Raji (cell line): Measurements from ENCODE around the gene TMEM121.
A peak's percentile ranks its signal among the peaks of the same experiment; 100 is the strongest.

Source experiments
- POLR2A ChIP-seq: IDR thresholded peaks from 2 replicates; pipeline ENCODE4 v1.6.1; 2011; ENCODE audit warnings: low read depth, low read length, control low read depth; ENCODE audit not compliant: insufficient read depth

Gene TMEM121

GRCh38 chr14:105484997-105485393, 41.4 kb upstream of the TMEM121 start:
- peak; percentile 28; the same call in 1 of the 2 replicates for TF ChIP-seq POLR2A

- no peak for TF ChIP-seq POLR2A
Measured at GRCh38 chr14:105485739-105486162, 40.6 kb upstream of the TMEM121 start.

DNA sequence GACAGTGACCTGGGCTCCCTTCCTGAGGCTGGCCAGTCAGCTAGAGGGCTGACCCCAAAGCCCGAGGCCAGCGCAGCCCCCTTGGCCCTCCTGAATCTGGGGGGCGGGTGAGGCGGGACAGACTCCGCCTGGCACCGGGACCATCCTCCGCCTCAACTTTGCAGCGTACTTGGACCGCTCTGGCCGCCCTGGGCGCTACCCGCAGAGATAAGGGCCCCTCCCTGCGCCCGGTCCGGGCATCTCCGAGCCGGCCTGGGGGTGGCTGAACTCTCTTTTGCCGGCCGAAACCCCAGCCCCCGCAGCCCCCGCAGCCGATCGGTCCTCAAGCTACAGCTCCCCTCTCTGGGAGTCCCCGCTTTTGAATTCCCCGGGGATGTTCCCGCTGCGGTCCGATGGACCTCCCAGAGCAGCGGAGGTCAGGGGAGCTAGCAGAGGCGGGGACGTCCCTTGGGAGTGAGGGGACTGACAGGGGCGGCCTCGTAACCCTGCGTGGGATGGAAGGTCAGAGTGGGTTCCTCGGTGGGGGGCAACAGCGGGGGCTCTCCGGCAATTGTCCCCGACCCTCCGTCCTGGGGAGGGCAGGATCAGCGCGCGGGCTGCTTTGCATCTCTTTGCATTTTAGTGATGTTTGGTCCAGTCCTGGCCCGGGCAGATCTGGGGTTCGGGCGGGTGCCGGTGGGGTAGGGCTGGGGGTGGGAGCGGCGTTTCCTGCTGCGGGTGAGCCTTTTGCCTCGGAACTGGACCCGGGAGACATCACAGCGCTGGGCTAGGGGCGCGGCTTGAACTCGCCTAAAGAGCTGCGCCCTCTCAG, 40.0 kb upstream of the TMEM121 start, which contains the start of gene CRIP1:
Gene CRIP1 (plus strand): TSS at position 724 of the 811 bp plus-strand sequence. CDS start 374 bp downstream, outside the sequence.
- TF ChIP-seq POLR2A, result no peak; the same call in 1 of the 2 replicates

DNA sequence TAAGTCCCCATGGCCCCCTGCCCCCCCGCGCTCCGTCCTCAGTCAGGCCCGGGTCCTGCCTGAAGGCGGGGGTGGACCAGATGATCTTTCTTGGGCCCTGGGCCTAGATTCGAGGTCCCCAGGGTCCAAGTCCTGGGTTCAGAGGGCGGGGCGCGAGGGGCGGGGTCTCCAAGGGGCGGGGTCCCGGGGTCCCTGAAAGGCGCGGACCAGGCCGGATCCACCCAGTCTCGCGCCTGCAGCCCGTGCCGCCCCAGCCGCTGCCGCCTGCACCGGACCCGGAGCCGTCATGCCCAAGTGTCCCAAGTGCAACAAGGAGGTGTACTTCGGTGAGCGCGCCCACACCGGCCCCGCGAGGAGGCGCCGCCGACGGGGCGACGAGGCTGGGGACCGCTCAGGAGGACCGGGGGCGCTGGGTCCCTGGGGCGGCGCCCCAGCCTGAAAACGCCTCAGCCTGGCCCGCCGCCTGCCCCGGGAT, 39.4 kb upstream of the TMEM121 start:
- TF ChIP-seq POLR2A, result peak; percentile 68

DNA sequence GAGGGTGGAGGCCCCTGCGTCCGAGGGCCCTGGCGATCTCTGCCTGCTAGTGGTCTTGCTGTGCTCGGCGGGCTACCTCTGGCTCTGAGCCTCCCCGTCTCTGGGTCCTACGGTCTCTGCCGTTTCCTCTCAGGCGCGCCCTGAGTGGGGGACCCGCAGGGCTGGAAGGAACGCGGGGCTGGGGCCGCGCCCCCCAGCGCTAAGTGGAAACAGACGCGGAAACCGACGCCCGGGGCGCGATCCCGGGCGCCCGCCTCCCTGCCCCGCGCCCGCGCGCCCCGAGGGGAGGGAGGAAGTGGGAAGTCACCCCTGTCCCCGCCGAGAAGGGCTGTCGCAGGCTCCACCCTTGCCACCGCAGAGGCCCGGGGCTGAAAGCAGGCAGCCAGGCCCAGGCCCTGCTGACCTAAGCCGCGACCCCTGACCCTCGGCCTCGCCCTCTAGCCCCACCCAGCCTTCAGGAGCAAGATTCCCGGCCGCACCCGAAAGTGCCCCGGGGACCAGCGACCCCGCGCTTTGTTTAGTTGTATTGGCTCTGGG, 38.9 kb upstream of the TMEM121 start:
- no peak for TF ChIP-seq POLR2A

DNA sequence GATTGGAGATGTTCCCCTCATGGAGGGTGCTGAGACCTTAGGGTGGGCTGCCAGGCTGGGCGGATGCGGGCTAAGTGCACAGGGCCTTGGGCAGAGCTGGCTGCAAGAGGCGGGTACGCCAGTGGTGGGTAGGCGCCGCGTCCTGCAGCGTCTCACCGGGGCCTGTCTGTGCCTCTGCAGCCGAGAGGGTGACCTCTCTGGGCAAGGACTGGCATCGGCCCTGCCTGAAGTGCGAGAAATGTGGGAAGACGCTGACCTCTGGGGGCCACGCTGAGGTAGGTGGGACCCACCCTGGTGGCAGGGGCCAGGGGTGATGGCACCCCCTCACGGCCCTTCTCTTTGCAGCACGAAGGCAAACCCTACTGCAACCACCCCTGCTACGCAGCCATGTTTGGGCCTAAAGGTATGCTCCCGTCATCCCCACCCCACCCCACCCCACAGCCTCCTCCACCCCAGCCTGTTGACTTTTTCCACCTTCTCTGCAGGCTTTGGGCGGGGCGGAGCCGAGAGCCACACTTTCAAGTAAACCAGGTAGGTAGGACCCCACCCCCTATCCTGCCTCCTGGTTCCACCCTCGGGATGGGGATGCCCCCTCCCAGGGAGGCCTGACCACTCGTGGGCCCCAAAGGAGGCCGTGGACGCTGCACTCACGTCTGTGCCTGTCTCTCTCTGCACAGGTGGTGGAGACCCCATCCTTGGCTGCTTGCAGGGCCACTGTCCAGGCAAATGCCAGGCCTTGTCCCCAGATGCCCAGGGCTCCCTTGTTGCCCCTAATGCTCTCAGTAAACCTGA, 38.2 kb upstream of the TMEM121 start:
- TF ChIP-seq POLR2A, result no peak

DNA sequence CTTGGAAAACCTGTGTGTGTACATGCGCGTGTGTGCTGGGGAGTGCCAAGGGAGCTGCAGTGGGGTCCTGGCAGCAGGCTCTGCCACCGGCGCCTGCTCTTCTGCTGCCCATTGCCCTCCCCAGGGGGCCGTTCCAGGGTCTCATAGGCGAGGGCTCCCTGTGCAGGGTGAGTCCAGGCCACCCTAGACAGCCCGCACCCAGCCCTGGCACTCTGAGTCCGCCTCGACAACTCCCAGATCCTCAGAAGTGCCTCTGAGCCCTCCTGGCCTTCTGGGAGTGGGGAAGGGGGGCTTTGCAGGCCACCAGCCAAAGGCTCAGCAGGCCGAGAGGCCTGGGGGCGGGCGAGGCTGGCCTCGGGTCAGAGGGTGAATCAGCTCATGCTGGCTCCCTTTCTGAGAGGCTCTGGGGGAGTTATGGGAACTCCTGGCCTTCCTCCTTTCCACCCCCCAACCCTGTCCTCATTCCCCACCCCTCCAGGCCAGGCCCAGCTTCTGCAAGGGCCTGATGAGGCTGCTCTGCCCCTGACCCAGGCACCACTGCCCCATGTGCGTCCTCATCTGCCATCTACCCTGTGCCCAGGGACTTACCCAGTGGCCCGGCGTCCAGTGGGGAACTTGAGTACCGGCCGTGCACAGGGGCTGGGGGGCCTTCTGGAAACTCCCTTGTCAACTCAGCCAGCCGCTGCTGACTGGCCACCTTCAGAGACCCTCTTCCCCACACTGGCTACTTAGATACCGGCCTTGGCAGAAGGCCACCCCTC, 37.4 kb upstream of the TMEM121 start:
- 0 out of 2 replicates have a peak, but pooled peaks have one; percentile 24 for TF ChIP-seq POLR2A

DNA sequence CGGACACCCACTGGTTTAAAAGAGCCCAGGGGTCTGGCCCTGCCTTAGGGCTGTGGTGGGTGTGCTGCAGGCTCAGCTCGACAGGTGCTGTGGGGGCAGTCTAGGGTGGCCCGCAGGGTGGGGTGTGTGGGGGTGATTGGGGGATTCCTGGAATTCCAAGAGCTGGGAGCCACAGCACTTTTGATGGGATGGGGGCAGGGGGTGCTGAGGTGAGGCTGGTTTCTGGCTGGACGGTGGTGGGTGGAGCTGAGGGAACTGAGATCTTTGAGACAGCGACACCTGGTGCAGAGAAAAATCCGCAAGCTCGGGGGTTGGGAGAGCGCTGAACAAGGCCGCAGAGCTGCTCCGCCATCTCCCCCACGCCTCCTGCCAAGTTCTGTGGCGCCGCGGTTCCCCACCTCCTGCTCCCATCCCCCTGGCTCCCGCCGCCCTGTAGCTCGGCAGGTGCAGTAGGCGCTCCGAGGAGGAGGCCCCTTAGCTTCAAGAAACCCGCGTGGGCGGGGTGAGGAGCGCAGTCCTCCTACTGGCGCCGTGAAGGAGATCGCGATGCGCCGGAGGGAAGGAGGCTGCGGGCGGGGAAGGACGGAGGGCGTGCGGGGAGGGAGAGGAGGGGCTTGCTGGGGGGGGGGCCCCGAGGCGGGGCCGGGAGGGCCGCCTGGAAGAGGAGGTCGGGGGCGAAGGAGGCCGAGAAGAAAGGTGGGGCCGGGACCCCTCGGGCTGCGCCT, 36.7 kb upstream of the TMEM121 start:
- TF ChIP-seq POLR2A, result peak; percentile 65

- TF ChIP-seq POLR2A, result peak; percentile 33; the same call in 1 of the 2 replicates
Measured at GRCh38 chr14:105490267-105490571, 36.2 kb upstream of the TMEM121 start.

DNA sequence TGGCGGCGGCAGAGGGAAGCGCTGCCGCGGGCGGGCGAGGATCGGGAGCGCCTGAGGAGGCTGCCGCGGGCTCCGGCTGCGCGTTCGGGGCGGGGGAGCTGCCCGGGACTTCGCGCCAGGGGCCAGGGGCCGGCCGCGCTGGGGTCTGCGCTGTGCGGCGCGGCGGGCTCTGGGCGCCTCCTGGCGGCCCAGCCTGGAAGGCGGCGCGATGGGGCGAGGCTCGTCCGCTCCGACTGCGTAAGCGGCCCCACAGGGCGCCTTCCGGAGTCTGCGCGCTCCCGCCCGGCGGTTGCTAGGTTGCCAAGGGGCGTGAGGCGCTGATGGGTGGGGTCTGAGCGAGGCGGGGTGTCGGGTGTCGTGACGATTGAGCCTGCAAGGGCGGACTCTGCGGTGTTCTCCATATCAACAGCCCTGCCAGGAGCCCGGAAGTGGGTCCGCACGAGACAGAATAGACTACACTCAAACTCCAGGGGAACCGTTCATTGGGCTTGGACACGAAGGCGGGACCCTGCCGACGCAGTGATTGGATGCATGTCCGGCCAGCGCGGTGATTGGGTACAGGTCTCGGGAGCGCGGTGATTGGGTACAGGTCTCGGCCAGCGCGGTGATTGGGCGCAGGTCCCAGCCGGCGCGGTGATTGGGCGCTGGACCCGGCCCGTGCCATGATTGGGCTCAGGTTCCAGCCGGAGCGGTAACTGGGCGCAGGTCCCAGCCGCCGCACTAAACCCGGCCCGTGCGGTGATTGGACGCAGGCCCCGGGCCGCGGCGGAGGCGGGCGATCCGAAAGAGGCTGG, 35.6 kb upstream of the TMEM121 start, which contains the start of gene TEDC1:
Gene TEDC1 (plus strand): TSS at position 675 of the 794 bp plus-strand sequence. CDS start 130 bp downstream, outside the sequence.
- TF ChIP-seq POLR2A, result peak; percentile 58

- TF ChIP-seq POLR2A, result peak; percentile 48; the same call in 1 of the 2 replicates
Measured at GRCh38 chr14:105491366-105491973, 34.9 kb upstream of the TMEM121 start.

DNA sequence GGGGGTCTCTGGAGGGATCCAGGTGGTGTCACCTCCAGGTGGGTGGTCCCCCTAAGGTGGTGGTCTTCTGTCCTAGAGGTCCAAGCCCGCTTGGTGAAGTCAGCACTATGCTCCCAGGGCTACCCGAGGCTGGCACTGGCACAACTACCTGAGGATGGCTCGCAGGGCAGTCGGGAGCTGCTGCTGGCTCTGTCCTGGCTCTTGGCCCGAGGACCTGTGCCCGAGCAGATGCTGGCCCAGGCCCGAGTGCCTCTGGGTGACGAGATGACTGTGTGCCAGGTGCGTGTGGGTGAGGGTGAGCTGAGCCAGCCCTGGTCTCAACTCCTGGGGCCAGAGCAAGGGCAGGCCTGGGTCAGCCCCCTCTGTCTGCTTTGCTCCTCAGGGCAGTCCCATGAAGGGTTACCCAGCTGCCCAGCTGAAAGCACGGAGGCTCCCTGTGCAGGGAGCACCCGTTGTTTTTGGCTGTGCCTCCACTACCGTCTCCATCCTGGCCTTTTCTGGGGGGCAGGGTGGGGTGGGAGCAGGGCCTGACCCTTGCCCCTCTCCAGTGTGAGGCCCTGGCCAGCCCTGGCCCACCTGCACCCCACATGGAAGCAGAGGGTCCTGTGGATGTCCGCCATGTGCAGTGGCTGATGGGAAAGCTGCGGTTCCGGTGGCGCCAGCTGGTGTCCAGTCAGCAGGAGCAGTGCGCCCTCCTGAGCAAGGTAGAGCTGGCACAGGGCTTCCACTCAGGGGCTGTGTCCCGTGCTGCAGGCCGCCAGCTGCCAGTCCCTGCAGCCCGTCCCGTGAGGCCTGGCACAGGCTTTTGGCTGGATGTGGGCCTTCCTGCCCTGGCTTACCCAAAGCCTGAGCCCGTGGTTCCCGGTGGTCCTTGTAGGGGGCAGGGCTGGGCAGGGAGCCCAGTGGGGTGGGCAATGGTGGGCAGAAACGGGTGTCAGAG, 34.1 kb upstream of the TMEM121 start:
- no peak for TF ChIP-seq POLR2A
